ENCODE data around the gene WDR91.

- TF ChIP-seq CTCF (conservative IDR thresholded peaks at IDR 0.05 in 1 of 2, IDR thresholded peaks at IDR 0.05 in 1 of 2; ENCODE audit: extremely low read depth in 1 of 2, insufficient read depth in 1 of 2, low read depth in 1 of 2, low read length in 2 of 2) (no peak), EZH2 (IDR thresholded peaks at IDR 0.05; ENCODE audit: borderline replicate concordance, low read length) (no peak)
Measured at GRCh38 chr7:135234727-135235126, 23.4 kb upstream of the WDR91 start.
